Esophagus (tissue), 2 donors: ENCODE measurements around the gene C10orf90. TPM values are rescaled to one million over a fixed set of nuclear protein-coding genes. Genes with fewer than 3 reads are reported as not detected.

Experiments
- H3K27ac ChIP-seq, 2 donors: one replicate each; pipeline ENCODE4 v1.5.1; 2013; ENCODE audit warnings: low read depth in 2 of 2, mild to moderate bottlenecking in 2 of 2, inconsistent platforms in 1 of 2, low read length in 1 of 2, moderate library complexity in 1 of 2
- H3K27me3 ChIP-seq, 2 donors: one replicate each; pipeline ENCODE4 v1.6.1; 2013; ENCODE audit warnings: low read length in 2 of 2, control low read depth in 1 of 2, mild to moderate bottlenecking in 1 of 2; ENCODE audit not compliant: insufficient read depth in 2 of 2, control insufficient read depth in 1 of 2
- H3K36me3 ChIP-seq, 2 donors: one replicate each; pipeline ENCODE4 v1.6.1; 2013; ENCODE audit warnings: low read length in 1 of 2; ENCODE audit not compliant: control insufficient read depth in 2 of 2, insufficient read depth in 2 of 2
- H3K4me1 ChIP-seq, 2 donors: one replicate each; pipeline ENCODE4 v1.6.1; 2013; ENCODE audit warnings: low read length in 1 of 2; ENCODE audit not compliant: control insufficient read depth in 2 of 2, insufficient read depth in 2 of 2
- H3K4me3 ChIP-seq, 2 donors: one replicate each; pipeline ENCODE4 v1.5.1; 2013; ENCODE audit warnings: low read length in 2 of 2, mild to moderate bottlenecking in 2 of 2, low read depth in 1 of 2, moderate library complexity in 1 of 2
- H3K9me3 ChIP-seq, 2 donors: one replicate each; pipeline ENCODE4 v1.6.1; 2013; ENCODE audit warnings: mild to moderate bottlenecking in 2 of 2, low read depth in 1 of 2, low read length in 1 of 2, moderate library complexity in 1 of 2; ENCODE audit not compliant: control insufficient read depth in 2 of 2, insufficient read depth in 1 of 2
- WGBS, 2 donors: extraction: QIAGEN DNeasy Blood & Tissue Kit; methylation state at CpG; one replicate each; pipeline ENCODE4 v1.1.7; 2013; 5-methylcytosine and 5-hydroxymethylcytosine counted together
- polyA plus RNA-seq, 2 donors: library from polyadenylated mRNA; stranded (reverse); fragments of 200-250 nt; gene quantifications; one replicate each; pipeline ENCODE4 v1.2.3, GENCODE V29; 2013
- donor health status: healthy with polysubstance abuse.
- donor health status: Bipolar disorder and iron deficiency.

C10orf90 gene
- polyA plus RNA-seq, 2 donors: 0.05 TPM; not detected in 1

GRCh38 chr10:126425032-126425431 lies 245.5 kb downstream of the C10orf90 start:
- Histone ChIP-seq H3K36me3 (no peaks in the 10 kb centered on the region), H3K27ac (no peak overlapping the region), H3K4me3 (no peak overlapping the region), H3K9me3 (peaks cover 2 to 4% of the 10 kb centered on the region in 2 donors), H3K27me3 (no peaks in the 10 kb centered on the region), H3K4me1 (no peaks in the 10 kb centered on the region)
- WGBS, 2 donors: 72 to 77% methylated on average over 5 of the region's 5 CpGs

GRCh38 chr10:126423732-126424491 lies 246.6 kb downstream of the C10orf90 start:
- H3K4me1 ChIP-seq: no peaks in the 10 kb centered on the region
- peaks cover 2 to 4% of the 10 kb centered on the region in 2 donors for H3K9me3 ChIP-seq
- 83 to 90% methylated on average over 6 of the region's 6 CpGs for WGBS, 2 donors
- no peaks in the 10 kb centered on the region for H3K27me3 ChIP-seq
- H3K4me3 ChIP-seq: no peak overlapping the region
- no peaks in the 10 kb centered on the region for H3K36me3 ChIP-seq
- no peak overlapping the region for H3K27ac ChIP-seq

DNA sequence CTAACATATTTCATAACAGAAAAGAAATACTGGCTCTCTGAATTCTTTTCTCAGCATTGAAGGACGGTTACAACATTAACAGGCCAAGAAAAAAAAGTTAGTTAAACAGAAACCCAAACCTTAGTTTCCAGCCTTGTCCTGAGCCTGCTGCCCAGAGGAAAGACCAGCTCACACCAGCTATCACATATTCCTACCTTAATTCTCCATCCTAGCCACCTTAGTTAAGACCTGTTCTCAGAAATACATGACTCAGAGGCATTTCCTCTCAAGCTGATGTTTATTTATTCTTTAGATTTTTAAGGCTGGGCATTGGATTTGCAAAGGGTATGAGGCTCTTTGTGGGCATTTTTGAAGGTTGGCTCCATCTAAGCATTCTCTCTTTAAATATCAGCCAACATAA lies 247.9 kb downstream of the C10orf90 start:
- no peak overlapping the region for H3K27ac ChIP-seq
- no peak overlapping the region for H3K4me3 ChIP-seq
- H3K9me3 ChIP-seq: peaks cover 2 to 7% of the 10 kb centered on the region in 2 donors
- no peaks in the 10 kb centered on the region for H3K27me3 ChIP-seq
- no peaks in the 10 kb centered on the region for H3K4me1 ChIP-seq
- H3K36me3 ChIP-seq: no peaks in the 10 kb centered on the region
- WGBS, 2 donors: 70 to 90% methylated on average over 1 of the region's 1 CpG

- Histone ChIP-seq H3K4me1 (no peaks in the 10 kb centered on the region), H3K4me3 (no peak overlapping the region), H3K27me3 (no peaks in the 10 kb centered on the region), H3K9me3 (peaks cover 2 to 7% of the 10 kb centered on the region in 2 donors), H3K27ac (no peak overlapping the region), H3K36me3 (no peaks in the 10 kb centered on the region)
- WGBS, 2 donors: 63 to 72% methylated on average over 10 of the region's 10 CpGs
These were observed 248.7 kb downstream of the C10orf90 start for GRCh38 chr10:126421756-126422256.

DNA sequence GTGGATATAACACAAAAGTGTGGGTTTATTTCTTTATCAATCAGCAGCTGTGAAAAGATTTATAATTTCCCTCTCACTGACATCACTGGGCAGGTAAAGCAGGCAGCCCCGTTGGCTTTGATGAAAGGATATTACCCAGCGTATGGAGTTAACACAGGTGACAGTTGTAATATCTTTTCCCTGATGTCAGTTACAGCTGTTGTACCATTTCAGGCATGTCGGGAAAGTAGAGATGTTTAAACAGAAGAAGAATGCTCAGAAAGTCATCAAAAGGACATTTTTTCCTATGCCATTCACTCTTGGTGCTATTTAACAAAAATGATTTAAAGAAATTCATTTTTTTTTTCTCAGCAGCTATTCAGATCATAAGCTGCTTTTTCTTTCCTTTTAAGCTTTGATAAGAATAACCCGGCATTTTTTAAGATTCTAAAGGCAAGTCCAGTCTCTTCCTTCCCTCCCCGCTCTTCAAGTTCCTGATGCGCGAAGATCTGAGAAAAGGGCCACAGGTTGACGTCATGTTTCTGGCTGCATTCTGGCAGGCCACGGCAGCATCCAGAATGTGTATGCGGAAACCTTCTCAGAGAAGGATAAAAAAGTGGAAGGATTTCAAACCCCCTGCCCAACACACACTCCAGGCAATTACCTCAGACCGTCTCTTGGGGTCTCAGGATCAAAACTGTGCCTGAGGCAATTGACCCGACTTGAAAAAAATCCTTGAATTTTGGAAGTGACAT lies 249.8 kb downstream of the C10orf90 start:
- 53 to 60% methylated on average over 12 of the region's 12 CpGs for WGBS, 2 donors
- Histone ChIP-seq H3K4me1 (no peaks in the 10 kb centered on the region), H3K9me3 (peaks cover 2 to 7% of the 10 kb centered on the region in 2 donors), H3K27me3 (no peaks in the 10 kb centered on the region), H3K4me3 (no peak overlapping the region), H3K36me3 (no peaks in the 10 kb centered on the region), H3K27ac (no peak overlapping the region)

DNA sequence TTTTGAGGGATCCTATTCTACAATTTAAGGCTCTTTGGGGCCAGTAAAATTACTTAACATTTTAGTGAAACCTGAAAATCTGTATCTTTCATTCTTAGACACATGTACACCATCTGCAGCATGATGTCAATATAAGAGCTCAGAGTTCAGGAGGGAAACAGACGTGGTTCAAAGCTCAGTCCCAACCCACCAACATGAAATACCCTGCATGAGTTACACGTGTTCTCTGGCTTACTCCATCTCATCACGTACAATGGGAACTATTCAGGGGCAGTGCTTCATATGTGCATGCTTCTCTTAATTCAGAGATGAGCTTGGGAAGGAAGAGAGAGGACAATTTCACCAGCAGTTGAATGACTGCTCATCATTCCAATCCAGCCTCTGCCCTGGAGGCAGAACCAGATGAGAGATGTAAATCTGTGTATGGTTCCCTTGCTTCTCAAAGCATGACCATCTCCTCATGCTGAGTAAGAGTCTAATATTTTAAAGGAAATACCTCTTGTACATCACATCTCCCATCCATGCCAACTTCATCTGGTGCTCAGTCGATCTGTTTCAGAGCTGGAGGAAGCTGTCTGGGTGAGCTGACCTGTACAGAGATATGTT lies 253.2 kb downstream of the C10orf90 start:
- H3K4me1 ChIP-seq: no peaks in the 10 kb centered on the region
- peaks cover 0 to 3% of the 10 kb centered on the region in 2 donors for H3K9me3 ChIP-seq
- H3K27me3 ChIP-seq: no peaks in the 10 kb centered on the region
- WGBS, 2 donors: 72 to 76% methylated on average over 4 of the region's 4 CpGs
- no peak overlapping the region for H3K27ac ChIP-seq
- H3K4me3 ChIP-seq: no peak overlapping the region
- H3K36me3 ChIP-seq: no peaks in the 10 kb centered on the region

DNA sequence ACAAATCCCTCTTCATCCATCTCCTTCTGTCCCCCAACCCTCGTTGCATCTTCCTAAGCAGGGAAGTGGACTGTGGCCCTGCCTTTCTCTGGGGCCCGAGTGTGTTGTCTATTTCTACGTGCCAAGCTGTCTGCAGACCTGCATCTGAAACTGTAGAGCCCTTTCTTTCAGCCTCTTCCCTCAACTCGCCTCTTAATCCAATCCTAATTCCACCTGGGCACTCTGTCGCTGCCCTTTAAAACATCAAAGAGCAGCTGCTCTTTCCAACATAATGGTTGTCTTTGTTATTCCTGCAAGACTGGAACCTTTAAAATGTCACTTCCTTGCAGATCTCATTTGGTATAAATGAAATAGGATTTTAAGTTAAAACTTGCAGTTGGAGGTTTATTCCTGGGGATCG lies 260.7 kb downstream of the C10orf90 start:
- Histone ChIP-seq H3K4me3 (no peak overlapping the region), H3K4me1 (no peaks in the 10 kb centered on the region), H3K27me3 (no peaks in the 10 kb centered on the region), H3K9me3 (no peaks in the 10 kb centered on the region), H3K27ac (no peak overlapping the region), H3K36me3 (no peaks in the 10 kb centered on the region)
- WGBS, 2 donors: 57% methylated on average over 6 of the region's 6 CpGs

DNA sequence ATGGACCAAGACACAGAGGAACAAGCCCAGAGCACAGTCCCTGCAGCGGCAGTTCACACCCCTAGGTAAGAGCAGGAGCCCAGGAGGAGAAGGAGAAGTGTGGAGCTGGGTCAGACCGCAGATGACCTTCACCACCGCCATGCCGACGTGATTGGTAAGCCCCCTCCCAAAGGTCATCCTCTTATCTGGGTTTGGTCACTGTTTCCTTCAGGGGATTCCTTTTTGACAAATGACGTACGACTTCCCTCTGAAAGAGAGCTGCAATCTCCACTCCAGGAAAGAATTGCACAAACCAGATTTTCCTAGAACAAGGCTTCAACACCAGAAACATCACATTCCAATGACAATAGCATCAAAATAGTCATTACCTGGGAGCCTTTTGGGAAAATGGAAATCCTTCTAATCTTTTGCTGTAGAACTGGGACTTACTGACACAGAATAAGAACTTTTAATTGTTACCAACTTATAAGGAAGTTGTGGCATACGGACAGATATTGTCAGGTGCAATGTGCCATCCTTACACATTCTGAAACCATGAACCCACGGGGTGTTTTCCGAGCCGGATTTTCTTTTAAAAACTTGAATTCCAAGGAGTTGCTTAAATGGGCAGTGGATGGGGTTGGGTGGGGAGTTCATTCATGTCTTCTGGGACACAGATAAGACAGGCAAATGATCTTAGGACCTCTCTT lies 261.4 kb downstream of the C10orf90 start:
- no peaks in the 10 kb centered on the region for H3K27me3 ChIP-seq
- no peaks in the 10 kb centered on the region for H3K4me1 ChIP-seq
- H3K27ac ChIP-seq: no peak overlapping the region
- H3K36me3 ChIP-seq: no peaks in the 10 kb centered on the region
- H3K4me3 ChIP-seq: no peak overlapping the region
- 52 to 62% methylated on average over 11 of the region's 11 CpGs for WGBS, 2 donors
- no peaks in the 10 kb centered on the region for H3K9me3 ChIP-seq

GRCh38 chr10:126407831-126408230 lies 262.7 kb downstream of the C10orf90 start:
- Histone ChIP-seq H3K9me3 (no peaks in the 10 kb centered on the region), H3K4me3 (no peak overlapping the region), H3K27ac (no peak overlapping the region), H3K27me3 (no peaks in the 10 kb centered on the region), H3K36me3 (no peaks in the 10 kb centered on the region), H3K4me1 (no peaks in the 10 kb centered on the region)
- 55 to 56% methylated on average over 2 of the region's 2 CpGs for WGBS, 2 donors
